ENCODE results near the gene LSM3. TPM values are rescaled to one million over a fixed set of nuclear protein-coding genes. Genes with fewer than 3 reads are reported as not detected.

Gene LSM3
- total RNA-seq, 1 experiment from 2014 or later = 17.4 TPM

GRCh38 chr3:14130707-14131106 lies 47.9 kb upstream of the LSM3 start:
- H3K4me2 ChIP-seq (ENCODE audit: low read length) = no peak overlapping the region
- ChIA-PET POLR2A (no interaction called here), CTCF (no interaction called here), RAD21 (ENCODE audit: low non-redundant PET in 1 of 2, low total read pairs in 2 of 2, uncharacterized antibody in 2 of 2, unreplicated experiment in 2 of 2) (no interaction called here)
- H3K79me2 ChIP-seq (ENCODE audit: insufficient read depth, low read length) = peaks cover 40% of the 10 kb centered on the region
- H3K4me3 ChIP-seq (replicated peaks in 1 of 2; ENCODE audit: low read depth in 1 of 2, low read length in 2 of 2) = no peak overlapping the region
- intact Hi-C loops (cut with micrococcal nuclease) = no loop called here
- H3K27ac ChIP-seq (ENCODE audit: low read depth, low read length) = no peak overlapping the region
- no peaks in the 10 kb centered on the region for H3K9me3 ChIP-seq (ENCODE audit: control insufficient read depth in 1 of 2, insufficient read depth in 1 of 2, low read depth in 1 of 2, low read length in 2 of 2)
- H4K20me1 ChIP-seq (ENCODE audit: insufficient read depth) = no peaks in the 10 kb centered on the region; the same call in 1 of the 2 replicates
- peaks cover 8 to 10% of the 10 kb centered on the region in 2 experiments; a peak in 3 of 4 replicates for H3K4me1 ChIP-seq (ENCODE audit: control insufficient read depth in 1 of 2, insufficient read depth in 2 of 2, low read length in 2 of 2)
- no peaks in the 10 kb centered on the region for H3K27me3 ChIP-seq (ENCODE audit: insufficient read depth, low read length)
- no peak for TF ChIP-seq YY1 (IDR thresholded peaks at IDR 0.05; ENCODE audit: extremely low read depth, insufficient replicate concordance, low read depth, low read length)
- no peak for TF ChIP-seq ZFX (IDR thresholded peaks at IDR 0.05)
- TF ChIP-seq EGR1 (IDR thresholded peaks at IDR 0.05; ENCODE audit: low read depth) = no peak
- TF ChIP-seq SIN3A (IDR thresholded peaks at IDR 0.05; ENCODE audit: low read depth) = no peak
- TF ChIP-seq REST (IDR thresholded peaks at IDR 0.05; ENCODE audit: low read depth) = no peak
- no peak for TF ChIP-seq SRF (IDR thresholded peaks at IDR 0.05; ENCODE audit: low read depth)
- no peak for TF ChIP-seq EZH2 (IDR thresholded peaks at IDR 0.05)
- no peak for TF ChIP-seq POLR2AphosphoS5 (IDR thresholded peaks at IDR 0.05; ENCODE audit: low read depth, low read length)
- TF ChIP-seq EZH2phosphoT487 (IDR thresholded peaks at IDR 0.05; ENCODE audit: borderline replicate concordance) = no peak
- no TSS peak for BruUV-seq (replicated peaks)
- H3K36me3 ChIP-seq (ENCODE audit: control insufficient read depth in 1 of 2, insufficient read depth in 2 of 2, low read length in 2 of 2) = peaks cover 24 to 46% of the 10 kb centered on the region in 2 experiments; a peak in 3 of 4 replicates
- H2AFZ ChIP-seq (ENCODE audit: low read depth, low read length, poor library complexity, severe bottlenecking) = no peak overlapping the region
- no peaks in the 10 kb centered on the region for H3K9me2 ChIP-seq (ENCODE audit: insufficient read depth)
- no peak for DNase-seq (ENCODE audit: low read depth, low spot score)
- no peak for ATAC-seq
- no peak overlapping the region for H3K9ac ChIP-seq (ENCODE audit: low read length)

Measured in HCT116 (cell line).